Astrocyte of the cerebellum (primary cell): ENCODE measurements around the gene TTLL9.
"Not testable (repeated sequence)": the region's sequence is repeated elsewhere in the genome, so short reads cannot be mapped to it uniquely, and the experiment has no call there.

ENCODE experiments used
- DNase-seq: peaks from one replicate; pipeline ENCODE4 v3.0.0-alpha.2; 2011; ENCODE audit warnings: low read depth
- H3K4me3 ChIP-seq: 2 replicates; pipeline ENCODE4 v1.5.1; 2011; ENCODE audit warnings: mild to moderate bottlenecking, low read depth, low read length, moderate library complexity
- in situ Hi-C: cut with HindIII; loops from 2 replicates; pipeline ENCODE4 v1.10.0; 2017; ENCODE audit warnings: low sequenced_read_pairs
- TF ChIP-seq, protein P1 (sequence below): IDR thresholded peaks from 2 replicates; pipeline ENCODE4 v1.5.1; 2012; ENCODE audit warnings: low read length, low read depth, moderate library complexity, mild to moderate bottlenecking; ENCODE audit errors: missing control alignments

TTLL9 gene

DNA sequence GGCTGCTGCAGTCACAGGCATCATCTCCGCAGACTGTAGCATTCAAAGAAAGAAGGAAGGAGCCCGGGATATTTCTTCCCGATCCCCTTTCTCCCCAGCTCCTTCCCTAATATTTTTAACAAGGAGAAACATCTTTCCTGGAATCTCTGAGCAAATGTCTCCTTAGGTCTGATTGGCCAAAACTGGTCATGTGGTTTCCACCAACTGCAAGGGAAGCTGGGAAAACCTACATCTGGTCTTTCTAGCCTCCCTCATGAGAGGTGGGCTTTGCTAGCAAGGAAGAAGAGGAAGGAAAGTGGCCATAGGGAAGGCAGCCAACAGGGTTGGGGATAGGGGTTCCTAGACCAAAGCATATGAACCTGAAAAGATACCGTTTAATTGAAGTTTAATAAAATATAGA, 46.3 kb downstream of the TTLL9 start:
- H3K4me3 ChIP-seq = no peak overlapping the region
- in situ Hi-C loops = loop anchor here (5.0 kb wide), 1 partner anchor 76 kb away; no protein-coding TSS in a partner anchor
- TF ChIP-seq, protein P1, sequence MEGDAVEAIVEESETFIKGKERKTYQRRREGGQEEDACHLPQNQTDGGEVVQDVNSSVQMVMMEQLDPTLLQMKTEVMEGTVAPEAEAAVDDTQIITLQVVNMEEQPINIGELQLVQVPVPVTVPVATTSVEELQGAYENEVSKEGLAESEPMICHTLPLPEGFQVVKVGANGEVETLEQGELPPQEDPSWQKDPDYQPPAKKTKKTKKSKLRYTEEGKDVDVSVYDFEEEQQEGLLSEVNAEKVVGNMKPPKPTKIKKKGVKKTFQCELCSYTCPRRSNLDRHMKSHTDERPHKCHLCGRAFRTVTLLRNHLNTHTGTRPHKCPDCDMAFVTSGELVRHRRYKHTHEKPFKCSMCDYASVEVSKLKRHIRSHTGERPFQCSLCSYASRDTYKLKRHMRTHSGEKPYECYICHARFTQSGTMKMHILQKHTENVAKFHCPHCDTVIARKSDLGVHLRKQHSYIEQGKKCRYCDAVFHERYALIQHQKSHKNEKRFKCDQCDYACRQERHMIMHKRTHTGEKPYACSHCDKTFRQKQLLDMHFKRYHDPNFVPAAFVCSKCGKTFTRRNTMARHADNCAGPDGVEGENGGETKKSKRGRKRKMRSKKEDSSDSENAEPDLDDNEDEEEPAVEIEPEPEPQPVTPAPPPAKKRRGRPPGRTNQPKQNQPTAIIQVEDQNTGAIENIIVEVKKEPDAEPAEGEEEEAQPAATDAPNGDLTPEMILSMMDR = no peak
- no peak for DNase-seq

DNA sequence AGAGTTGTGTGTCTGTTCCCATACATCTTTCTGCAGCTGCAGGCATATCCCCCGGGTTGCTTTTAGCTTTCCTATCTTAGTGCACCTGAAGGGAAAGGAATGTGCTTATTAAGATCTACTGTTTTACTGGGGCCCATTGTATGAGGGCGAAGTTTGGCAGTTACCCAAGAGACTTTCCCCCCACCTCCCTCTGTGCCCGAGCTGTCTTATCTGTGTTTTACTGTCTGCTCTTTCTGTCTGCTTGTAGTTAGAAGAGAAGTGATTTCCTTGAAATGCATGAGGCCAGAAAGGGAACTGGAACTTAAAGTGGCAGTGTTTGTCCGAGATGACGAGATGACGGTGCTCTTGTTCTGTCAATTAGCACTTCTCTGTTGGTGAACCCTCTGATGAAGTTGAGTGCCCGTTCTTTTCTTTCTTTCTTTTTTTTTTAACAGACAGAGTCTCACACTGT, 47.6 kb downstream of the TTLL9 start:
- not testable (repeated sequence) for H3K4me3 ChIP-seq, DNase-seq
- in situ Hi-C loops = loop anchor here (5.0 kb wide), 1 partner anchor 74 kb away; no protein-coding TSS in a partner anchor

DNA sequence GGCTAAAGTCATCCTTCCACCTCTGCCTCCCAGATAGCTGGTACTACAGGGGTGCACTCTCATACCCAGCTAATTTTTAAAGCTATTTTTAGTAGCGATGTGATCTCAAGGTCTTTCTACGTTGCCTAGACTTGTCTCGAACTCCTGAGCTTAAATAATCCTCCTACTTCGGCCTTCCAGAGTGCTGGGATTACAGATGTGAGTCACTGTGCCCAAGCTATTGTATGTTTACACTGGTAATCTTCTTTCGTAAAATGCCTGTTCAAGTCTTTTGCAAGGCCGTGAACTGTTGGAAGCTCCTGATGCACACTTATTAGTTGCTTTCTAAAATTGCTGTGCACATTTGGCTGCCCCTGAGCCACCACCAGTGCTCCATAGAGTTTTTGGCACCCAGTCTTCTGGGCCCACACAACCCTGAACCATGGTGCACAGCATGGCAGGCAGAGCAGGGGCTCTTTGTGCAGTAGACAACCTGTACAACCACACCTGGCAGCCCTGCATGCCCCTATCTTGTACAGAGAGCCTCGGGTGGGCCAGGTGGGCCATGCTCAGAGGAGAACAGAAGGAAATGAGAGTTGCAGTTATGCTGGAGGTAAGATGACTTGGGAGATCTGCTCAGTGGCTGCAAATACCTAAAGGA, 48.2 kb downstream of the TTLL9 start:
- TF ChIP-seq, protein P1 = no peak
- DNase-seq = no peak
- H3K4me3 ChIP-seq = no peak overlapping the region
- in situ Hi-C loops = loop anchor here (5.0 kb wide), 1 partner anchor 74 kb away; no protein-coding TSS in a partner anchor

DNA sequence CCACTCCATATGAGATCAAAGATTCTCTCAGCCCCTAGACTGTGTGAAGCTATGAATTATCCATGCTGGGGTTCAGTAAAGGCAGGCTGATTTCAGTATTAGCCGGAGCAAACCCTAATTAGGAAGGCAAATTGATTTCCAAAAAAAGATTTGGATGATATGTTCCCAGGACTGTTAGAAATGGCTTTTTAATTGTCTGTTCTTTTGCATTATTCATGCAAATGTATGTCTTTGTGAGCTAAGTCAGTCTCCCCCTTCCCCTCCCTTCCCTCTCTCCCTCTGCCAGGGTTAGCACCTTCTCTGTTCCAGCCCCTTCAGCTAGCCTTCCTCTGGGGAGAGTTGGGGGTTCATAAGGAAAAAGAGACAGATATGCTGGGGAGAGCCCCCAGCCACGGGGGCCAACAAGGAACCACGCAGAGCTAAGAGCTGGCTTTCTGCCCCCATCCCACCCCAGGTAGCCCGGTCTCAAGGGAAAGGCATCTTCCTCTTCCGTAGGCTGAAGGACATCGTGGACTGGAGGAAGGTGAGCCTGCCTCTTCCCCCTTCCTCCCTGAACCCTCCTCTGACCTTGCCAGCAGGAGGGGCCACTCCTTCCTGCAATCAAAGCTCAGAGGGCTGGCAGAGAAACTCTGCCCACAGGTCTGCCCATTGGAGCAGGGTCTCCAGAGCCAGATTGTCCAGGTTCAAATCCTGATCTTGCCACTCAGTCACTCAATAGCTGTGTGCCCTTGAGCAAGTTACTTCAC, 49.1 kb downstream of the TTLL9 start:
- H3K4me3 ChIP-seq = no peak overlapping the region
- no peak for DNase-seq
- TF ChIP-seq, protein P1 = no peak
- in situ Hi-C loops = loop anchor here (5.0 kb wide), 1 partner anchor 73 kb away; no protein-coding TSS in a partner anchor

DNA sequence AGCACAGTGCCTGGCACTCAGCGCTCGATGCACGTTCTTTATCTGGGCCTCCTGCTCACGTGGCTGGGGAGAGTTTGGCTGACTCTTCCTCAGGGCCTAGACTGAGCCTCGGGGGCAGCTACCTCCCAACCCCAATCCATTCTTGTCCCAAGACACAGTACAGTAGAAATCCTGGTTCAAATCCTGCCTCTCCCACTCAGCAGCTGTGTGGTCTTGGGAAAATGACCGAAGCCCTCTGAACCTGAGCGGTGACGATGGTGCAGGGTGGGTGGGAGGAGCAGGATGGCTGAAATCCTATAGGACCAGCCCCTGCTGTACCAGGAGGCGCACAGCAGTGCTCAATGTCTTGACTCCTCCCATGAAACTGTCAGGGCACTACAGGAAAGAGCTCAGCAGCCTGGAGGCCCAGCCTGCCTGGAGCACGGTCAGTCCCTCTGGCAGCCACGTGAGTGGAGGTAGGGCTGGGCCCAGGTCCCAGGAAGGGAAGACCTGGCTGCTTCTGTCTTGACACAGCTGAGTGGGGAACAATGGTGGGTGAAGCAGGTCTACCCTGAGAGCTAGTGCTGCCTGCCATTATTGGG, 49.9 kb downstream of the TTLL9 start:
- DNase-seq = no peak
- TF ChIP-seq, protein P1 = no peak
- no peak overlapping the region for H3K4me3 ChIP-seq
- in situ Hi-C loops = no loop called here

DNA sequence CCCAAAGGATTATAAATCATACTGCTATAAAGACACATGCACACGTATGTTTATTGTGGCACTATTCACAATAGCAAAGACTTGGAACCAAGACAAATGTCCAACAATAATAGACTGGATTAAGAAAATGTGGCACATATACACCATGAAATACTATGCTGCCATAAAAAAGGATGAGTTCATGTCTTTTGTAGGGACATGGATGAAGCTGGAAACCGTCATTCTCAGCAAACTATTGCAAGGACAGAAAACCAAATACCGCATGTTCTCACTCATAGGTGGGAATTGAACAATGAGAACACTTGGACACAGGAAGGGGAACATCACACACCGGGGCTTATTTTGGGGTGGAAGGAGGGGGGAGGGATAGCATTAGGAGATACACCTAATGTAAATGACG, 51.0 kb downstream of the TTLL9 start:
- H3K4me3 ChIP-seq, in situ Hi-C loops, DNase-seq: not testable (repeated sequence)

DNA sequence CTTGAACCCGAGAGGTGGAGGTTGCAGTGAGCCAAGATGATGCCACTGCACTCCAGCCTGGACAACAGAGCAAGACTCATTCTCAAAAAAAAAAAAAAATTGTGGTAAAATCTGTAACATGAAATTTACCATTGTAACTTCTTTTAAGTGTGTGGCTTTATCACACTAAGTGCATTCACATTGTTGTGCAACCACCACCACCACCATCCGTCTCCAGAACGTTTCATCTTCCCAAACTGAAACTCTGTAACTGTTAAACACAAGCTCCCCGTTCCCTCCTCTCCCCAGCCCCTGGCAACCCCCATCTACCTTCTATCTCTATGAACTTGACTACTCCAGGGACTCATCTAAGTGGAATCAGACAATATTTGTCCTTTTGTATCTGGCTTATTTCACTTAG, 51.7 kb downstream of the TTLL9 start:
- in situ Hi-C loops = no loop called here
- H3K4me3 ChIP-seq = no peak overlapping the region
- DNase-seq = no peak
- TF ChIP-seq, protein P1 = no peak
